DMS153 treated with DMSO at 0.1 percent for 48 hours (cell line): ENCODE measurements around the gene HLA-C.
"Not testable (repeated sequence)": the region's sequence is repeated elsewhere in the genome, so short reads cannot be mapped to it uniquely, and the experiment has no call there.

ENCODE experiments used
- DNase-seq: peaks from one replicate; lab custom pipeline; 2025; ENCODE audit not compliant: unreplicated experiment; lab: John Stamatoyannopoulos, UW

The HLA-C gene

DNA sequence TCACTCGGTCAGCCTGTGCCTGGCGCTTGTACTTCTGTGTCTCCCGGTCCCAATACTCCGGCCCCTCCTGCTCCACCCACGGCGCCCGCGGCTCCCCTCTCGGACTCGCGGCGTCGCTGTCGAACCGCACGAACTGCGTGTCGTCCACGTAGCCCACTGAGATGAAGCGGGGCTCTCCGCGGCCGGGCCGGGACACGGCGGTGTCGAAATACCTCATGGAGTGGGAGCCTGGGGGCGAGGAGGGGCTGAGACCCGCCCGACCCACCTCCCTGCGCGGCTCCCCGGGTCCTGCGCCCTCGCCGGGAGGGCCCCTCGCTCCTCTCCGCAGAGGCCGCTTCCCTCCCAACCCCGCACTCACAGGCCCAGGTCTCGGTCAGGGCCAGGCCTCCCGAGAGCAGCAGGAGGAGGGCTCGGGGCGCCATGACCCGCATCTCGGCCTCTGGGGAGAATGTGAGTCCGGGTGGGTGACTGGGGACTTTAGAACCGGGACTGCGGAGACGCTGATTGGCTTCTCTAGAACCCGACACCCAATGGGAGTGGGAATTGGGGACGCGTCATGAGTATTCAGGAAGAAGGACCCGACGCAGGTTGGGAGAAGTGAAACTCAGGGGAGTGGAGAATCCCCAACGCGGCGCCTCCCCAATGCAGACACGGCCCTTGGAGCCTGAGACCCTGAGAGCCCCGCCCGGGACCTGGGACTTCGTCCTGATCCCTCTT is at the start of gene HLA-C:
Gene HLA-C (minus strand): TSS at position 452 of the 717 bp plus-strand sequence. CDS start 21 bp downstream, at position 431.
- DNase-seq, result peak; percentile 85

DNA sequence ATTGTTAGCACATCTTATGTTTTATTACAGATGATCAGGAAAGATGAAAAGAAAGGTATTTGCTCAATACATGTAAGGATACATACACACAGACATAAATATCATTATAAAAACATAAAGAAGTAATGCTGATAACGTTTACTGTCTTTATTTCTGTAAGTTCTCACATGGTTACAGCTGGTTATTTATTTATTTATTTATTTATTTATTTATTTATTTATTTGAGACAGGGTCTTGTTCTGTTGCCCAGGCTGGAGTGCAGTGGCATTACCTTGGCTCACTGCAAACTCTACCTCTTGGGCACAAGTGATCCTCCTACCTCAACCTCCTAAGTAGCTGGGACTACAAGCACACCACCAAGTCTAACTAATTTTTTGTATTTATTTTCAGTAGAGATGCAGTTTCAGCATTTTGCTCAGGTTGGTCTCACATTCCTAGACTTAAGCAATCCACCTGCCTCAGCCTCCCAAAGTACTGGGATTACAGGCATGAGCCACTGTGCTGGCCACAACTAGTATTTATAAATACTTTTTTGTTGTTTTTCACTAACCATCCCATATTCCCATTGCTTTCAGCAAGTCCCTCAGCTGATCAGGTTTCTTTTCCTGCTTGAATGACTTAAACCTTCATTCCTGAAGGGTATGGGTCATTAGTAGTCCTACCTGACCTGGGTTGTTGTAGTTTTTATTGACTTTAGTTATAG is 49.3 kb upstream of the HLA-C start:
- DNase-seq, result no peak

- DNase-seq, result no peak
Measured at GRCh38 chr6:31317036-31317435, 45.1 kb upstream of the HLA-C start.

DNA sequence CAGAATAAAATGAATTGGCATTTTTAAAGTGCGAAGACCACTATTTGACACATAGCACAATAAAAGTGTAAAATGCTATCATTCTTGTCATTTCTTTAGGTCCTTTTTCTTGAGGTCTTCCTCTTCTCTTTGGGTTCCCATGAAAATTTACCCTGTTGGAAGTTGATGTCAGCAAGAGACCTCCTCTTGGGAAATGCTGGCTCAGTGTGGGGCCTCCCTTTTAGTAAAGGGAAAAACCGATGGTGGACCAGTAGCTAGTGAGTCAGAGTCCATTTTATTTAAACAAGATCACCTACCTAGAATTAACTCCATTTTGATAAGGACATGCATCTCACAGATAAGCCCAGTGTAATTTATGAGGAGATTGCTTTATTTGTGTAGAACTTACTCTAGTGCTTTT is 37.7 kb upstream of the HLA-C start:
- DNase-seq, result no peak

DNA sequence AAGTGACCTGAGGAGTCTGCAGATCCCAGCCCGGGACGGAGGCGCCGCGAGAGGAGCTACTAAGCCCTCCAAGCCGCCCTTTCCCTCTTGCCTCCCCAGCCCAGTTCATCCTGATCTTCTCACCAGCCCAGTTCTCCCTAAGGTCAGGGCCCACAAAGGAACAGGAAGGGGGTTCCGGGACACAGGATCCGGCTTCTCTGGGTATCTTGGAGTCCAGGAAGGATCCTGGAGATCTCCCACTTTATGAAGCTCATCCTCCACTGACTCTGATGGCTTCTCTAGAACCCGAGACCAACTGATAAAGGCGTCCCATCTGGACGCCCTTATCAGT is 36.9 kb upstream of the HLA-C start:
- no peak for DNase-seq

DNA sequence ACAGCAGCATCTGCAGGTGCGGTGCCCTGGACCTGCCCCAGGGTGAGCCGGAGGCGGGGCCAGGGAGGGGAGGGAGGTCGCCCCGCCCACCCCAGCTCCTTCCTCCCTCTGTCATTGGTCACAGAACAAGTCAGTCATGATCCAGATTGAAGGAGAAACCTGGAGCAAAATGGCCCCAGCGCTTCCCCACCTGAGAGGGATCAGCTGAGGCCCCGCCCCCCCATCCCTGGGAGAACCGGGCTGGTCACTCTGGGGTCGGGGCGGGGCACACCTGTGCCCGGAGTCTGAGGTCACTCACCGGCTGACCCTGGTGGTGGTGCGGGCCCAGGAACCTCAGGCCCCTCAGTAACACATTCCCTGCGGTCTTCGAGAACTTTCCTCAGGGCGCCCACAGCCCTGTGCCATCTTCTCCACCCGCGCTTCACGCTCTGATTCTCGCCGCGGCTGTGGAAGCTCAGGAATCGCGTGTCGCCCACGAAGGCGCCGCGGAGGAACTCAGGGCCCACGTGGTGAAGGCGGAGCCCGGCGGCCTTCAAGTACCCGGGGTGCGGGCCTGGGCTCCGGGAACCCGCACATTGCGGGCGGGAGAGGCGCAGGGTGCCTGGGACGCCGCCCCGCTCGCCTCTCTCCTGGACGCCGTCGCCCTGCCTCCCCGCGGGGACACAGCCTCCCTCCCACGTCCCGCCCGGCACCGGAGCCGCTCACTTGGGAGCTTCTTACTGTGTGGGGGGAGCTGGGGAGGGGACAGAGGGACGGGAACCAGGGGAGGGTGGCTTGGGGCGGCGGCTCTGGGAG is 36.4 kb upstream of the HLA-C start:
- peak; percentile 88 for DNase-seq

DNA sequence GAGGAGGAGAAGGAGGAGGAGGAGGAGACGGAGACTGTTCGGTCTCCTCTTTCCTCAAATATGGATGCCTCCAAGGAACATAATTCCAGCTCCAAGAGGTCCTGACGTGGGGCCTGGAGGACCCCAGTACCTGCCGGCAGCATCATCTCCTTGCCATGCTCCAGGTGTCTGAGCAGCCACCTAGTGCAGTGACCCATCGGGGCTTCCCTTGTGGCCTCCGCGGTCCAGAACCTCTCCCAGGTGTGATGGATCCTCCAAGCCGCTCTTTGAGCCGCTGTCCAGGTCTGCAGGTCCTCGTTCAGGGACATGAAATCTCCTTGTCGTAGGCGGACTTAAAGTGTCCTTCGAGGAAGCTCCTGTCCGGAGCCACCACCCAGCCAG is 35.8 kb upstream of the HLA-C start:
- DNase-seq, result no peak

GRCh38 chr6:31305703-31306219 is 33.9 kb upstream of the HLA-C start:
- DNase-seq, result no peak

GRCh38 chr6:31304683-31305082 is 32.8 kb upstream of the HLA-C start:
- DNase-seq, result no peak

DNA sequence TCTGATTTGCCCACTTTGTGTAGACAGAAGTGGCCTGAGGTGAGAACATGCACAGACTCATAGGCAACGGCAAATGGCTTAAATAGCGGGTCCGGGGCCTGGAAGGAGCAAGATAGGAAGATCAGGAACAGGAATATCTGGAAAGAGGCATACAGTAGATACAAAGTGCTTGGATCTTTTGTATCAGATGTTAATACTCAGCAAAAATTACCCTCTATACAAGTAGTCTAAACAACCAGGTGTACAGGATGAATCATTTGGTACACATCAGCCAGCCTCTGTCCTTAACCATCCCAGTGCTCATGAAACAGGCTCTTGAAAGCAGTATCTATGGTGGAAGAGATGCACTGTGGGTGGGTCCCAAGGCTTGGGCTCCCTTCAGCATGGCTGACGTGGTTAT is 28.9 kb upstream of the HLA-C start:
- no peak for DNase-seq

GRCh38 chr6:31299947-31300346 is 28.1 kb upstream of the HLA-C start:
- no peak for DNase-seq

GRCh38 chr6:31299511-31299910 is 27.6 kb upstream of the HLA-C start:
- DNase-seq, result no peak

DNA sequence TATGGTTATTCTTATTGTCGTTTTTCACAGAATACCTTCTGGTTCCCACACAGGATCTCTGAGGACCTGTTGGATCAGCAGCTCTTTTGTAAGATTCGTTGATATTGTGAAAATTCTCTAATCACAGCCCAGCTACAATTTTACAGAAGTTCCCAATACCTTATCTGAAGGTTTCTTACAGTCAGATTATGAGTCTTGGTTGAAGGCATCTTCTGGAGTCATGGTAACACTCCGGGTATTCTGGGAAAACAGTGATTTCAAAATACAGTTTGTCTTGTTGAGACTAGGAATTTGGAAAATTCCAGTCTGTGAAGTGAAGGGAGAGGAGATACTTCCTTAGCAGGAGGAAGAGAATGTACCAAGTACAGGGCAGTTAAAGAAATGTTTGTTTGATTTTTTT is 22.2 kb upstream of the HLA-C start:
- no peak for DNase-seq

- no peak for DNase-seq
Measured at GRCh38 chr6:31293343-31293742, 21.5 kb upstream of the HLA-C start.

- DNase-seq, result no peak
Measured at GRCh38 chr6:31289788-31290187, 17.9 kb upstream of the HLA-C start.

DNA sequence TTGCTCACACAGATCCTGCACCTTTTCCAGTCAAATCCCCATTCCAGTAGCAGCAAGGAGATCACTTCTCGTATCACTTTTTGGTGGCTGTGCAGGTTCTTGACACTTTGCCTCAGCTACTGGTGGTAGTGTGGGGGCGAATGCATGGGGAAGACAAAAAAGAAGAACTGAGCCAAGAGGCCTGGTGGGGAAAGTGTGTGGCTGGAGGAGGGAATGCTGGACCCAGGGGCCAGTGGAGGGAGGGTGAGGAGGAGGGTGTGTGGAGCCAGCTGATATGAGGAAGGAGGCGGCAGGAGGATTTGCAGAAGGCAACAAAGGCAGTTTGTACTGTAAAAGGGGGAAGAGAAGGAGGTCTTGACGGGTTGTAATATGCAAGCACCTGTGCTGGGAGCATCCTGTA is 15.7 kb upstream of the HLA-C start:
- DNase-seq, result no peak

DNA sequence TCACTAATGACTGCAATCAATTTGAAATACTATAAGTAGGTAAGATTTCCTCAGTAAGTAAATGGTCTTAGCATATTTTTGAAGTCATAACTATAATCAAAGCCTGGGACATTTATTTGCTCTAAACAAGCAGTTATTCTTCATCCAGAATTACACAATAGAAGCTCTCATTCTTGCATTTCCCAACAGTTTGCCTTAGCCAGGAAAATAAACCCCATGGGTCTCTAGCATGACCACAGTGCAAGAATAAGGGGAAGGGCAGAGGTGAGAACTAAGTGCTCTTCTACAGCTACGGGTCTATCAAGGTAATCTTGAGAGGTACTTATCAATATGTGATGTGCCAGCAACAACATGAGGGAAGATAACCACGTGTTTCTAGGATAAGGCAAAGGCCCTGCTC is 14.1 kb upstream of the HLA-C start:
- no peak for DNase-seq

DNA sequence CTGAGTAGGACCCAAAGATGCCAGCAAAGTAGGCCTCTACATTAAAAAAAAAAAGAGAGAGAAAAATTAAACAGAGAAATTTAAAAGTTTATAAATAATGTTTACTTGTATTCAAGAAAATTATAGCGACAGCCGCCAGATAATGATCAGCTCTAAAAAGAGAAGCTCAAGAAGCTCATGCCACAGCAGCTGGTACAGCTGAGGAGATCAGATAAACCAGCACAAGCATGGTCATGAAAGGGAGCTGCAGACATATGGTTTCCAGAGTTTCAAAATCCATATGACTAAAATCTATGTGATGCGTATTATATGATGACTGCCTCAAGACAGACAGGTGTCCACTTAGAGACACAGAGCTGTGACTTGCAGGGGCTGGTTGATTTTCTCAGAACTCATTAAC is 13.6 kb upstream of the HLA-C start:
- DNase-seq, result no peak

DNA sequence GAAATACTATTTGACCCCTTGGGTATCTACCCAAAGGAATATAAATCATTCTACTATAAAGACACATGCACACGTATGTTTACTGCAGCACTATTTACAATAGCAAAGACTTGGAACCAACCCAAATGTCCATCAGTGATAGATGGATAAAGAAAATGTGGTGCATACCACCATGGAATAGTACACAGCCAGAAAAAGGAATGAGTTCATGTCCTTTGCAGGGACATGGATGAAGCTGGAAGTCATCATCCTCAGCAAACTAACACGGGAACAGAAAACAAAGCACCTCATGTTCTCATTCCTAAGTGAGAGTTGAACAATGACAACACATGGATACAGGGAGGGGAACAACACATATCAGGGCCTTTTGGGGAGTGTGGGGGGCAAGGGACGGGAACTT is 7.8 kb upstream of the HLA-C start:
- not testable (repeated sequence) for DNase-seq

GRCh38 chr6:31272836-31273626 is 1.1 kb upstream of the HLA-C start:
- no peak for DNase-seq

DNA sequence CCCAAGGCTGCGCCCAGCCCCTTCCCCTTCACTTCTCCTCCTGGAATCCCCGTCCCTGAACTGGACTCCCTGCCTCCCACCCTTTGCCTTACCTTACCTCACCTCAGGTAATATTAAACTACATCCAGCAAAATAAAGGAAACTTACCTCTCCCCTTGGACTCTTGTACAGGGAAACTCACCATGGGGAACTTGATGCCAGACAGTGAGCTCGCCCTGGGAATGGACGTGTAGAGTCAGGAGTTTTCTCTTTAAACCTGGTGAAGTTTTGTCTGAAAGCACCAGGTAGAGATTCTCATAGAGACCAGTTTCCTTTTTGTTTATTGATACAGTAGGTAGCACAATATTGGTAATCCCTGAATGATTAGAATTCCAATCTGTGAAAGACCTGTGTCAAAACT is 544 bp upstream of the HLA-C start:
- no peak for DNase-seq
